Loucy (cell line): ENCODE data around the gene FGF21.
"Not testable (repeated sequence)": the region's sequence is repeated elsewhere in the genome, so short reads cannot be mapped to it uniquely, and the experiment has no call there.

Experiments
- H2AFZ ChIP-seq: fragments of 200-600 bp; sonication (generic); 2 replicates; pipeline ENCODE4 v1.6.0; 2016; ENCODE audit warnings: antibody characterized with exemption, mild to moderate bottlenecking, low read length, moderate library complexity
- H3F3A ChIP-seq: fragments of 200-600 bp; 2 replicates; pipeline ENCODE4 v1.6.0; 2016; ENCODE audit warnings: antibody characterized with exemption, low read depth, mild to moderate bottlenecking
- H3K27me3 ChIP-seq: fragments of 200-600 bp; sonication (generic); 2 replicates; pipeline ENCODE4 v1.6.1; 2014; ENCODE audit warnings: low read length, mild to moderate bottlenecking; ENCODE audit not compliant: insufficient read depth, poor library complexity, severe bottlenecking
- H3K36me3 ChIP-seq: fragments of 200-600 bp; sonication (generic); 2 replicates; pipeline ENCODE4 v1.6.1; 2016; ENCODE audit warnings: low read length; ENCODE audit not compliant: insufficient read depth
- H3K4me1 ChIP-seq: fragments of 200-600 bp; sonication (generic); 2 replicates; pipeline ENCODE4 v1.5.1; 2014; ENCODE audit warnings: low read length, mild to moderate bottlenecking; ENCODE audit not compliant: insufficient read depth, poor library complexity, severe bottlenecking
- H3K4me2 ChIP-seq: fragments of 200-600 bp; sonication (generic); 2 replicates; pipeline ENCODE4 v1.6.0; 2014; ENCODE audit warnings: antibody characterized with exemption, low read length, low read depth, mild to moderate bottlenecking; ENCODE audit not compliant: poor library complexity, severe bottlenecking
- H3K4me3 ChIP-seq: fragments of 200-600 bp; sonication (generic); 2 replicates; pipeline ENCODE4 v1.5.1; 2014; ENCODE audit warnings: low read length, mild to moderate bottlenecking, mixed read lengths; ENCODE audit not compliant: poor library complexity, severe bottlenecking
- H3K79me2 ChIP-seq: fragments of 200-600 bp; sonication (generic); 2 replicates; pipeline ENCODE4 v1.6.1; 2014; ENCODE audit warnings: low read length; ENCODE audit not compliant: insufficient read depth
- H3K9ac ChIP-seq: fragments of 200-600 bp; sonication (generic); 2 replicates; pipeline ENCODE4 v1.6.0; 2014; ENCODE audit warnings: mild to moderate bottlenecking, low read depth, low read length, moderate library complexity; ENCODE audit not compliant: poor library complexity, severe bottlenecking
- H3K9me2 ChIP-seq: fragments of 200-600 bp; sonication (generic); replicated peaks from 2 replicates; pipeline ENCODE4 v1.6.1; 2016; ENCODE audit warnings: low read depth, low read length, mixed read lengths
- H3K9me3 ChIP-seq: fragments of 200-600 bp; sonication (generic); 2 replicates; pipeline ENCODE4 v1.6.1; 2014; ENCODE audit warnings: mild to moderate bottlenecking, antibody characterized with exemption, low read length, low read depth; ENCODE audit not compliant: insufficient read depth
- H4K20me1 ChIP-seq: fragments of 200-600 bp; sonication (generic); 2 replicates; pipeline ENCODE4 v1.6.0; 2014; ENCODE audit warnings: antibody characterized with exemption, low read length, mild to moderate bottlenecking; ENCODE audit not compliant: insufficient read depth, poor library complexity, severe bottlenecking
- CTCF ChIP-seq: fragments of 200-600 bp; sonication (generic); conservative IDR thresholded peaks from 2 replicates; pipeline ENCODE4 v1.5.1; 2014; ENCODE audit warnings: mild to moderate bottlenecking, antibody characterized with exemption, low read length
- EZH2phosphoT487 ChIP-seq: fragments of 200-600 bp; IDR thresholded peaks from 2 replicates; pipeline ENCODE4 v1.6.1; 2018; ENCODE audit warnings: antibody characterized with exemption, mild to moderate bottlenecking, moderate library complexity, borderline replicate concordance

FGF21 gene

DNA sequence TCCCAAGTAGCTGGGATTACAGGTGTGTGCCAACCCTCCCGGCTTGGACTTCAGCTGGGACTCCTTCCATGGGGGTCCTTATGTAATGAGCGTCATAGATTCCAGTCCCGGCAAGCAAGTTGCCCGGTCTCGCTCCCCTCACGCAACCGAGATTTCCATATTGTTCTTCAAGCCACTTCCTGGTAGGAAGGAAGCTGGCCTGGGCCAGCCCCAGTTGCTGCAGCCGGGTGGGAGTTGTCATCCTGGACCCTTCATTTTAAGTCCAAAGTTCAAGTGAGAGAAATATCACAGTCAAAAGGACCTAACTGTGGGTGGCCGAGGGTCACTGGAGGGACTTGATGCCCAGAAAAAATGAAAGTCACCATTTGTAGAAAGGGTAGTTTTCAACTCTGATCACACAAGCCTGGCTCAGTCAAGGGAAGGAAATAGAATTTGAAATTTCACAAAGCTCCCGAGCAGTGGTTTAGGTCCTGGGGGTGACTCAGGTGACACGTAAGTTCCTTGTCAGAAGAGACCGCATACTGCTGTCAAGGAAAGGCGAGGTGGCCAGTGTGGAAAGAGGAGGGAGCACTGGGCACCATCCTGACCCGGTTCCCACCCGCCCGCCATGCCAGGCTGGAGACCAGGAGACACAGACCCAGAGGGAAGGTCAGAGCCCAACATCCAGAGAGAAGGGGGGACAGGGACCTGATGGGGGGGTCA lies 5.3 kb downstream of the FGF21 start:
- Histone ChIP-seq H3K9me3 (no peaks in the 10 kb centered on the region), H3K9ac (no peak overlapping the region), H3K9me2 (no peaks in the 10 kb centered on the region), H3K27me3 (no peaks in the 10 kb centered on the region), H3K79me2 (no peaks in the 10 kb centered on the region), H3K4me1 (peaks cover 4% of the 10 kb centered on the region), H3K4me3 (no peak overlapping the region), H2AFZ (peak overlapping the region; percentile 65), H3F3A (no peaks in the 10 kb centered on the region), H4K20me1 (no peaks in the 10 kb centered on the region), H3K4me2 (no peak overlapping the region), H3K36me3 (no peaks in the 10 kb centered on the region)
- TF ChIP-seq CTCF: no peak
- TF ChIP-seq EZH2phosphoT487: no peak

- not testable (repeated sequence) for H3K9me2 ChIP-seq, H2AFZ ChIP-seq, H4K20me1 ChIP-seq, H3K4me3 ChIP-seq, H3F3A ChIP-seq, H3K9me3 ChIP-seq, H3K79me2 ChIP-seq, H3K4me1 ChIP-seq, H3K27me3 ChIP-seq, H3K4me2 ChIP-seq, H3K36me3 ChIP-seq, H3K9ac ChIP-seq
These were observed 10.5 kb downstream of the FGF21 start for GRCh38 chr19:48765816-48766215.

- not testable (repeated sequence) for H3K36me3 ChIP-seq
These were observed 12.9 kb downstream of the FGF21 start for GRCh38 chr19:48768171-48768753.

GRCh38 chr19:48768994-48769713 lies 13.8 kb downstream of the FGF21 start:
- H3K4me2 ChIP-seq: no peak overlapping the region
- H3K9ac ChIP-seq: no peak overlapping the region
- no peaks in the 10 kb centered on the region for H3K9me3 ChIP-seq
- no peaks in the 10 kb centered on the region for H3K27me3 ChIP-seq
- H3K4me1 ChIP-seq: no peaks in the 10 kb centered on the region
- no peaks in the 10 kb centered on the region for H3K79me2 ChIP-seq
- H2AFZ ChIP-seq: no peak overlapping the region
- H3K4me3 ChIP-seq: no peak overlapping the region
- TF ChIP-seq EZH2phosphoT487 (no peak), CTCF (no peak)
- H3F3A ChIP-seq: no peaks in the 10 kb centered on the region
- H3K36me3 ChIP-seq: no peaks in the 10 kb centered on the region
- no peaks in the 10 kb centered on the region for H4K20me1 ChIP-seq
- H3K9me2 ChIP-seq: no peaks in the 10 kb centered on the region

More at GRCh38 chr19:48768171-48768753, 12.9 kb downstream of the FGF21 start:
- H3K9me2 ChIP-seq, H4K20me1 ChIP-seq, H3K9ac ChIP-seq, H2AFZ ChIP-seq, H3K27me3 ChIP-seq, H3K4me1 ChIP-seq, H3F3A ChIP-seq, H3K79me2 ChIP-seq, H3K9me3 ChIP-seq, H3K4me3 ChIP-seq, H3K4me2 ChIP-seq: not testable (repeated sequence)
